ENCODE data around the gene OR2Z1.

- no peak for TF ChIP-seq CTCF (IDR thresholded peaks at IDR 0.05)
- TF ChIP-seq POLR2A (IDR thresholded peaks at IDR 0.05), result no peak
These were observed 25.5 kb upstream of the OR2Z1 start for GRCh38 chr19:8695911-8696310.
